ENCODE data around the gene SUSD2. TPM values are rescaled to one million over a fixed set of nuclear protein-coding genes. Genes with fewer than 3 reads are reported as not detected.
"Not testable (repeated sequence)": the region's sequence is repeated elsewhere in the genome, so short reads cannot be mapped to it uniquely, and the experiment has no call there.

Gene SUSD2
- total RNA-seq, 4 donors from 2014 or later, result 5.1 to 41.4 (median 29.0) TPM

DNA sequence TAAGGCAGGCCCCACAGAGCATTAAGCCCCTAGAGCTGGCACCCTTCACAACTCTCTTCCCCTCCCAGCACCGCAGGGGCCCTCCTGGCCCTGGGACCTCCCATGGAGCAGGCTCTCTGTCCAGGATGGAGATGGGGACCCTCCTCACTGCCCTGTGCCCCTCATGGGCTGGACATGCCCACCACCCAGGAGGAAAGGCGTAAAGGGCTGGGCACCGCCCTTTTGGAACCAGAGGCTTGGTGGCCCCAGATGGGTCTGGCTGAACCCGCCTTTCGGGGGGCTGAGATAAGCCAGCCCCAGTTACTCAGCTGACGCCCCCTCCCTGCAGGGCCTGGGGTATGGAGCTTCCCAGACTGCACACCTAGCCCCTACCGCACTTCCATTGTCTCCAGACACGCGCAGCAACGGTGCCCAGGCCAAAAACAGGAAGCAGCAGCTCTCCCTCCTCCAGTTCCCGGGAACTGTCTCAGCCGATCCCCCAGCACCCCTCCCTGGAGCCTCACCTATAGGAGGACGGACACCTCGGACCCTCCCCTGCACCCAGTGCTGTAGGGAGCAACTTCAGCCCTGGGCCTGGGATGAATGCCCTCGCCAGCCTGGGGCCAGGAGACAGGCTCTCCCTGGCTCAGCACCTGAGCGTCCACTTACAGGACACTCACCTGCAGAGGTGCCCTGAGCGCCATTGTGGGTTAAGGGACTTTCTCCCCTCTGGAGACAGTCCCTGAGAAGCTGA lies 1.6 kb upstream of the SUSD2 start:
- Histone ChIP-seq H3K4me3 (no peak overlapping the region), H3K4me1 (peaks cover 52% of the 10 kb centered on the region), H3K36me3 (peaks cover 31% of the 10 kb centered on the region), H3K27me3 (no peaks in the 10 kb centered on the region), H3K27ac (peak overlapping the region; percentile 35), H3K9me3 (no peaks in the 10 kb centered on the region)
- 88% methylated on average over 4 of the region's 17 CpGs for WGBS
- DNase-seq (ENCODE audit: low spot score in 2 of 2), result no peak
- TF ChIP-seq EP300 (IDR thresholded peaks at IDR 0.05), result no peak
- no peak for TF ChIP-seq POLR2A (IDR thresholded peaks at IDR 0.05)

DNA sequence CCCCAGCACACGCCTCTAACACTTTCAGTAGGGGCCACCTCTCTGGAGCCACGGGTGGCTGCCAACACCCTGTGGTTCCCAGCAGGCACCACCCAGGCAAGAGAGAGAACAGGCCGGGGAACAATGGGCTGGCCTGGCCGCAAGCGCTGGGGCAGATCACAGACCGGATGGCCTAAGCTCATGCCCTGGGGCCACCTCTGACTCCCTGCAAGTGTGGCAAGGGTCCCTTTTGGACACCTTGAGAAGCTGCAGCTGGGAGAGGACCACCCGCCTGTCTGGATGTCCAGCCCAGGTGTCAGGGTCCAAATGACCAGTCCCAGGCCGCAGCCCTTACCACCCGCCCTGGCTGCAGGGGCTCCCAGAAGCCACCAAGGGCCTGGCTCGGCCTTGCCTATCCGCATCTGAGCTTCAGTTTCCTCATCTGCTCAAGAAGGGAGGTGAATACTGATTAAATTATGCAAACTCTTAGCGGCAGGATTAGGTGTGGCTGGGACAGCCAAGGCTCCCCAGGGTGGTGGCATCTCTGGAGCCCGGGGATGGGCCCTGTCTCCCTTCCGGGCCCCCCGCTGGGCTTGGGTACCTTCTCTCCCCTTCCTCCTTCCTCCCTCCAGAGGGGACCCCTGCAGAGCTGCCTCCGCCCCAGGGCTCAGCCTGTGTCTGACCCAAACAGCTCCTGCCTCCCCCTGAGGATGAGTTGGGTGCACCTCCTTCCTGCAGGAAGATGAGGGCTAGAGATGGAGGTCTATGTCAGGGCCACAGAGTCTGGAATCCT lies 785 bp upstream of the SUSD2 start:
- no peak for DNase-seq (ENCODE audit: low spot score in 2 of 2)
- Histone ChIP-seq H3K4me3 (no peak overlapping the region), H3K9me3 (no peaks in the 10 kb centered on the region), H3K36me3 (peaks cover 30% of the 10 kb centered on the region), H3K4me1 (peaks cover 47% of the 10 kb centered on the region), H3K27me3 (no peaks in the 10 kb centered on the region), H3K27ac (peak overlapping the region; percentile 14)
- TF ChIP-seq, protein P1, sequence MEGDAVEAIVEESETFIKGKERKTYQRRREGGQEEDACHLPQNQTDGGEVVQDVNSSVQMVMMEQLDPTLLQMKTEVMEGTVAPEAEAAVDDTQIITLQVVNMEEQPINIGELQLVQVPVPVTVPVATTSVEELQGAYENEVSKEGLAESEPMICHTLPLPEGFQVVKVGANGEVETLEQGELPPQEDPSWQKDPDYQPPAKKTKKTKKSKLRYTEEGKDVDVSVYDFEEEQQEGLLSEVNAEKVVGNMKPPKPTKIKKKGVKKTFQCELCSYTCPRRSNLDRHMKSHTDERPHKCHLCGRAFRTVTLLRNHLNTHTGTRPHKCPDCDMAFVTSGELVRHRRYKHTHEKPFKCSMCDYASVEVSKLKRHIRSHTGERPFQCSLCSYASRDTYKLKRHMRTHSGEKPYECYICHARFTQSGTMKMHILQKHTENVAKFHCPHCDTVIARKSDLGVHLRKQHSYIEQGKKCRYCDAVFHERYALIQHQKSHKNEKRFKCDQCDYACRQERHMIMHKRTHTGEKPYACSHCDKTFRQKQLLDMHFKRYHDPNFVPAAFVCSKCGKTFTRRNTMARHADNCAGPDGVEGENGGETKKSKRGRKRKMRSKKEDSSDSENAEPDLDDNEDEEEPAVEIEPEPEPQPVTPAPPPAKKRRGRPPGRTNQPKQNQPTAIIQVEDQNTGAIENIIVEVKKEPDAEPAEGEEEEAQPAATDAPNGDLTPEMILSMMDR (IDR thresholded peaks at IDR 0.05), result no peak
- TF ChIP-seq POLR2AphosphoS5 (IDR thresholded peaks at IDR 0.05) (no peak), POLR2A (IDR thresholded peaks at IDR 0.05) (no peak), EP300 (IDR thresholded peaks at IDR 0.05) (no peak)
- WGBS, result 78% methylated on average over 9 of the region's 16 CpGs

DNA sequence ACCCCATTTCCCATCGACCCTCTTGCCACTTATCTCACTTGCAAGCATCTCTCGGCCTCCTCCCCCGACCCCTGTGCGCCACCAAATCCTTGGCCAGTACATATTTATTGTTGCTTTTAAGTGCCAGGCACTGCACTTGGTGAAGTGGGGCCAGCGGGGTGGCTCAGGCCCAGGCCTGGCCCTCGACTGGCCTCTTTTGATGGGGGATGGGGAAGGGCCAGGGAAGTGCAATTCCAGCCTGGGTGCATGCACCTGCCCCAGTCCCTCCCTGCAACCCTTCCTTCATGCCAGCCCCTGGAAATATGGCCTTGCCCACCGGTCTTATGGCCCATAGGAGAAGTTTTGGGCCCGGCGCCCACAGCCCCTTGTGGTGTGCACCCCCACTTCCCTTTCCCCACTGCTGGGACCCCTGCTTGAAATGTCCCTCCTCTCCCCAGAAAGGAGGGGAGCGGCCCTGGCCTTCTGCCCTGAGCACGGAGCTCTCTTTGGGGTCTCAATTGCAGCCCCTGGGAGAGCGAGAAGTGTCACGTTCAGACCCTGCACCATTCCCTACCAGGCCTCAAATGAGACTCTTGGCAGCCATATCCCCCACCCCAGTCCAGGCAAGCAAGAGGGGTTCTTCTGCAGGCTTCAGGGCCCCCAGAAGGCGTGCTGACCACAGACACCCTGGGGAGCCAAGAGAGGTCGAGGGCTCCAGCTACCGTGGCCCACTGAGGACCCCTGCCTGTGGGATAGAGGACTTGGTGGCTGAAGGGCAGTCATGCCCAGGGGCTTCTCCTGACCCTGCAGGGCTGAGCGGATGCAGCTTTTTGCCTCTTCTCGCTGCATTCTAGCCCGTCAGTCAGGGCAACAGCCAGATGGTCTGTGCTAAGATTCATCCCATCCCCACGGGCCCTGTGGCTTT lies 961 bp downstream of the SUSD2 start:
- DNase-seq (ENCODE audit: low spot score in 2 of 2), result no peak
- TF ChIP-seq POLR2AphosphoS5 (IDR thresholded peaks at IDR 0.05) (no peak), EP300 (IDR thresholded peaks at IDR 0.05) (no peak), POLR2A (IDR thresholded peaks at IDR 0.05) (no peak)
- TF ChIP-seq, protein P1 (IDR thresholded peaks at IDR 0.05), result no peak
- no peaks in the 10 kb centered on the region for H3K9me3 ChIP-seq
- H3K27me3 ChIP-seq, result no peaks in the 10 kb centered on the region
- WGBS, result 80% methylated on average over 17 of the region's 20 CpGs
- peaks cover 14% of the 10 kb centered on the region for H3K36me3 ChIP-seq
- peak overlapping the region; percentile 2 for H3K4me3 ChIP-seq
- no peak overlapping the region for H3K27ac ChIP-seq
- peaks cover 47% of the 10 kb centered on the region for H3K4me1 ChIP-seq

DNA sequence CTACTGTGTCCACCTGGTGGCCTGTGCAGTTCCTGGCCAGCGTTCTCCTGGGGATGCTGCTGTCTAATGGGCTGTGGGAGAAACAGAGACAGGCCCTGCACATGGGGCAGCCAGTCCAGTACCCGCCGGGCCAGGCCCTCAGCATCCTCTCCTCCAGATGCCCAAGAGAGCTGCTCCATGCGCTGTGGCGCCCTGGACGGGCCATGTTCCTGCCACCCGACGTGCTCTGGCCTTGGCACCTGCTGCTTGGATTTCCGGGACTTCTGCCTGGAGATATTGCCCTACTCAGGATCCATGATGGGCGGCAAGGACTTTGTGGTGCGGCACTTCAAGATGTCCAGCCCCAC lies 1.6 kb downstream of the SUSD2 start:
- H3K9me3 ChIP-seq; H3K4me3 ChIP-seq; H3K27me3 ChIP-seq; H3K36me3 ChIP-seq; H3K27ac ChIP-seq; DNase-seq (ENCODE audit: low spot score in 2 of 2): not testable (repeated sequence)
- WGBS, result 90% methylated on average over 9 of the region's 11 CpGs
- peaks cover 47% of the 10 kb centered on the region for H3K4me1 ChIP-seq

DNA sequence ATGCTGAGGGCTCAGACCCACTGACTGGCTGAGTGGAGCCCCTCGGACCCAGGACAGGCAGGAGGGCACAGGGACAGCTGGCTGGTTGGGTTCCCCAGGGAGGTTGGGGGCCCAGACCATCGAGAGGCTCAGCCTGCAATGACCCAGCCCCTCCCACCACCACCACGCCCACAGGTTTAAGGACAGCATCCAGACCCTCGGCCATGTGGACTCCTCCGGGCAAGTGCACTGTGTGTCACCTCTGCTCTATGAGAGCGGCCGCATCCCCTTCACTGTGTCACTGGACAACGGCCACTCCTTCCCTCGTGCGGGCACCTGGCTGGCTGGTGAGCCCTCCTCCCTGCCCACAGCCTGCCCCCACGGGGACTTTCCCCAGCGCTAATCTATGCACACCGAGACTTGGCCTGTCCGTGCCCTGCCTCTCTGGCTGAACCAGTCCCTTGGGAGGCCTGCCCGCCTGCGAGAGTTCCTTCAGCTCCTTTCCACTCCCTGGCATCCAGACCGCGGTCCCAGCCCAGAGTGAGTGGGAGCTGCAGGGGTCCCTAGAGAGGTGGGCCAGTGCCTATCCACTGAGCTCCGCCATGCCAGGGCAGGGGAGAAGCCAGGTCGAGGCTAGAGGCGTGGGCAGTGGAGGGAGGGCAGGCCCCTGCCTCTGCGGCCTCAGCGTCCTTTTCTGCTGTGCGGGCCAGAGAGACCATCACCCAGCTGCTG lies 2.2 kb downstream of the SUSD2 start:
- H3K4me1 ChIP-seq, result peaks cover 44% of the 10 kb centered on the region

More for the DNA sequence above, 2.2 kb downstream of the SUSD2 start:
- no peak for TF ChIP-seq POLR2A (IDR thresholded peaks at IDR 0.05)
- TF ChIP-seq EP300 (IDR thresholded peaks at IDR 0.05), result no peak
- no peak for TF ChIP-seq POLR2AphosphoS5 (IDR thresholded peaks at IDR 0.05)
- TF ChIP-seq, protein P1 (IDR thresholded peaks at IDR 0.05), result no peak
- H3K36me3 ChIP-seq, result peaks cover 2% of the 10 kb centered on the region
- DNase-seq (ENCODE audit: low spot score in 2 of 2), result no peak
- H3K27me3 ChIP-seq, result no peaks in the 10 kb centered on the region
- 50% methylated on average over 9 of the region's 24 CpGs for WGBS
- H3K9me3 ChIP-seq, result no peaks in the 10 kb centered on the region
- no peak overlapping the region for H3K4me3 ChIP-seq
- H3K27ac ChIP-seq, result no peak overlapping the region

All from suprapubic skin (tissue), 4 donors.